ENCODE data around the gene ZNF579.
"Not testable (repeated sequence)": the region's sequence is repeated elsewhere in the genome, so short reads cannot be mapped to it uniquely, and the experiment has no call there.

Gene ZNF579

DNA sequence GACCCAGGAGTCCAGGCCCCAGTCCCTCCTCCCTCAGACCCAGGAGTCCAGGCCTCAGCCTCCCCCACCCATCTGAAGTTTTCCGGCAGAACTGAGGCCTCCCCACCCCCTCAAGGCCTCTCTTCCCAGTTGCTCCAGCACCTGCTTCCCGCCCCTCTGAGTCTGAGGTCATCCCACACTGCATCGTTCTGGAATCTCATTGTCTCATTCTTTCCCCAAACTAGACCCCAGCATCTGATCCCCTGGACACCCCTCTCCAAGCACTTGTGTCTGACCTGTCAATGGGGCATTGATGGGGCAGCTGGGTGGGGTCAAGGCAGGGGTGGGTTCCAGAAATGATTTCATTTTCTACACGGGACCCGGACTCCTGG, 42.9 kb downstream of the ZNF579 start:
- DNase-seq: no peak

DNA sequence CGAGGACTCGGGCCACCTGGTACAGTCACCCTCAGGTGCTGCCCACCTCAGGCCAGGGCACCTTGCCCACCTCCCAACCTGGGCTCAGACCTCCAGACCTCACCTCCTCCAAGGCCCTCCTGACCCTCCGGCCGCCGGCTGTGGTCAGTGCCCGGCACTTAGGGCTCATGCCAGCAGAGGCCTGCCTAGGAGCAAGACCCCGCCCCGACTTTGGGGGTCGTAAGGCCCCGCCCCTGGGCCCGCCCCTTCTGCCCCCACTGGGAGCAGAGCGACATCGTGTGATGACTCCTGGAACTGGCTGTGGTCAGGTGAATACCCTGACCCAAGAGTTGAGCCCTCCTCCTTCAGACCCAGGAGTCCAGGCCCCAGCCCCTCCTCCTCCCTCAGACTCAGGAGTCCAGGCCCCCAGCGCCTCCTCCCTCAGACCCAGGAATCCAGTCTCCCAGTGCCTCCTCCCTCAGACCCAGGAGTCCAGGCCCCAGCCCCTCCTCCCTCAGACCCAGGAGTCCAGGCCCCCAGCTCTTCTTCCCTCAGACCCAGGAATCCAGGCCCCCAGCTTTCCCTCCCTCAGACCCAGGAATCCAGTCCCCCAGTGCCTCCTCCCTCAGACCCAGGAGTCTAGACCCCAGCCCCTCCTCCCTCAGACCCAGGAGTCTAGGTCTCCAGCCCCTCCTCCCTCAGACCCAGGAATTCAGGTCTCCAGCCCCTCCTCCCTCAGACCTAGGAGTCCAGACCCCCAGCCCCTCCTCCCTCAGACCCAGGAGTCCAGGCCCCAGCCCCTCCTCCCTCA, 43.5 kb downstream of the ZNF579 start, which contains the start of gene SBK2:
SBK2 (minus strand) TSS at position 183 of the 790 bp plus-strand sequence. CDS start 839 bp downstream, outside the sequence.
- DNase-seq: no peak

DNA sequence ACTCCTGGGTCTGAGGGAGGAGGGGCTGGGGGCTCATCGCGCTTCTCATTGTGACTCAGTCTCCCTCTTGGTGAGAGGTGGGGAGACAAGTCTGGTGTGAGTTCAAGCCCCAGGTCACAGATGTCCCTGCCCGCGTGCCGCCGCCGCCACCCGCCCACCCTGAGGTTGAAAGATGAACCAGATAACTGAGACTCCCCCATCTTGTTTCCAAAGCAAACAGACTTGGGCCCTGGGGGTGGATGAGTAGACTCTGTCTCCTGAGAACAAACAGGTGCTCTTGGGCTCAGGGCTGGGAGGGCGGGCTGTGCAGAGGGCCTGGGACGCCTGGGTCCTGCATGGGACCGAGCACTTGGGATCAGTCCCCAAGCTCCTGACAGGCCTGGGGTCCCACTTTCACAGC, 44.3 kb downstream of the ZNF579 start:
- no peak for DNase-seq

DNA sequence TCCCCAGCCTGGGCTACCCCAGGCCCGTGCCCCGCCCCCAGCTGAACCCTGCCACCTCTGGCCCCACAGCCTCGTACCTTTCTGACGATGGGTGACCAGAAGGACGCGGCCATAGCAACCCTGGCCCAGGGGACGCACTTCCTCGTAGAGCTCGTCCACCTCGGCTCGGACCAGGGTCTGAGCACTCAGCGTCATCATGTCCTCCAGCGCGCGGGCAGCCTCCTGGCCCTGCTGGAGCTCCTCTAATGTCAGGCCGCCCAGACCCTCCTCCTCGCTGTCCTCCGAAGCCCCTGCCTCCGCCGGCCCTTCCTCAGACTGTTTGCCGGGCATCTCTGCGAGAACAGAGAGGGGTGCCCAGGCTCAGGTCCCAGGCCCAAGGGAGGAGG, 44.7 kb downstream of the ZNF579 start:
- DNase-seq: no peak

DNA sequence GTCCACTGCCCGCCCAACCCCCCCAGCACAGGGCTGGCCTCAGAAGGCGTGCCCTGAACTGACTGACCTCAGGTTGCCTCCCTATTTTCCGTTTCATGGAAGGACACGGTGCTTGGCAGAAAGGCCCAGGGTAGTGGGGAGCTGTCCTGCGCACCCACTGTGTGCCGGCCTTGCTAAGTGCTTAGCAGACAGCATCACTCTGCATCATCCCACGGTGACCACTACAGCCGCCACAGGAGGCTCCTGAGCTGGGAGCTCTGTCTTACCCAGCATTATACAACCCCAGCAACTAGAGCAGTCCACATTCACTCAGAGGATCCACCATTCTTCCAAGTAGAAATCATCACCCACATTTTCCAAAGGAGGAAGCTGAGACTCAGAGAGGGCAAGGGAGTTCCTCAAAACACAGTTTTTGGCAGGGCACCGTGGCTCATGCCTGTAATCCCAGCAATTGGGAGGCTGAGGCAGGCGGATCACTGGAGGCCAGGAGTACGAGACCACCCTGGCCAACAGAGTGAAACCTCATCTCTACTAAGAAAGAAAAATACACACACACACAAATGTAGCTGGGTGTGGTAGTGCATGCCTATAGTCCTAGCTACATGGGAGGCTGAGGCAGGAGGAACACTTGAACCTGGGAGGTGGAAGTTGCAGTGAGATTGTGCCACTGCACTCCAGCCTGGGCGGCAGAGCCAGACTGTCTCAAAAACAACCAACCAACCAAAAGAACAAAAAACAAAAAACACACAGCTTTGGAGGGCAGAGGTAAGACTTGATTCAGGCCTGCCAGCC, 45.3 kb downstream of the ZNF579 start:
- DNase-seq: no peak

DNA sequence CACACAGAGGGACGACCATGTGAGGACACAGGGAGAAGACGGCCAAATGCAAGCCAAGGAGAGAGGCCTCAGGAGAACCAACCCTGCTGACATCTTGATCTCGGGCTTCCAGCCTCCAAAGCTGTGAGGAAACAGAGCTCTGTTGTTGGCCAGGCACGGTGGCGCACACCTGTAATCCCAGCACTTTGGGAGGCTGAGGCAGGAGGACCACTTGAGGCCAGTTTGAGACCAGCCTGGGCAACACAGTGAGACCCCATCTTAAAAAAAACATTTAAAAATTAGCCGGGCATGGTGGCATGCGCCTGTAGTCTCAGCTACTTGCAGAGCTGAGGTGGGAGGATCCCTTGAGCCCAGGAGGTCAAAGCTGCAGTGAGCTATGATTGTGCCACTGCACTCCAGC, 46.4 kb downstream of the ZNF579 start:
- DNase-seq: not testable (repeated sequence)

DNA sequence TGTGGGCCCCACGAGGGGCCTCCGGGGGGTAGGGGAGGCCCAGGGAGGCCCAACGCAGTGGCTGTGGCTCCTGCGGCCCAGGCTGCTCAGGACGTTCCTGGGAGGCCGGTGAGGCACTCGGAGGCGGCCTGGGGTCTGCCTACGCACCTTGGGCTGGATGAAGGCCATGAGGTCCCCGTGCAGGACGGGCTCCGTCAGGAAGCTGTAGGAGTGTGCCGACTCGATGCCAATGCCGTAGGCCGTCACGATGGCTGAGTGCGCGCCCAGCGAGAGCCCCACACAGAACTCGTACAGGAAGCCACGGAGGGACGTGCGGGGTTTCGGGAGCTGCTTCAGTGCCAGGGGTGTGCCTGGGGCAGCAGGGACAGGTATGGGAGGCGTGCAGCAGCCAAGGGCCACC, 49.7 kb downstream of the ZNF579 start:
- no peak for DNase-seq

DNA sequence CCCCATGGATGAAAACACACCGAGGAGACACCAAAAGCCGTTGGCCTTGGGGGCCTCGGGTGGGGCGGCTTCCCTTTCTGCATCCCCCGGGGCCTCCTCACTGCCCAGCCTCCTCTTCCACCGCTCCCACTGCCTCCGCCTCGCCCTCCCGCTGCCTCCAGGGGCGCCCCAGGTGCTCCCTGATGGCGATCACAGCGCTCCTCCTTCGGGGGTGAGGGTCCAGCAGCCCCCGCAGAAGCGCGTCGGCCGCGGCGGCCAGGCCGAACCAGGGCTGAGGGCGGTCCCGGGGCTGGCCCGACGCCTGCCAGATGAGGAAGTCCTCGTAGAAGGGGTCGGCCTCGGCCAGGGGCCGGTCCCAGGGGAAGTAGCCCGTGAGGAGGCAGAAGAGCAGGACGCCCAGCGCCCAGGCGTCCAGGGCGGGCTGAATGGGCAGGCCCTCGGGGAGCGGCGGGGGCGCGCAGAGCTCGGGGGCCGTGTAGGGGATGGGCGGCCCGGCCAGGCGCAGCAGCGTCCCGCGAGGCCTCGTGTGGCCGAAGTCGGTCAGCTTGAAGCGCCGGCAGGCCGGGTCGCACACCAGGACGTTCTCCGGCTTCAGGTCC, 50.9 kb downstream of the ZNF579 start:
- no peak for DNase-seq

DNA sequence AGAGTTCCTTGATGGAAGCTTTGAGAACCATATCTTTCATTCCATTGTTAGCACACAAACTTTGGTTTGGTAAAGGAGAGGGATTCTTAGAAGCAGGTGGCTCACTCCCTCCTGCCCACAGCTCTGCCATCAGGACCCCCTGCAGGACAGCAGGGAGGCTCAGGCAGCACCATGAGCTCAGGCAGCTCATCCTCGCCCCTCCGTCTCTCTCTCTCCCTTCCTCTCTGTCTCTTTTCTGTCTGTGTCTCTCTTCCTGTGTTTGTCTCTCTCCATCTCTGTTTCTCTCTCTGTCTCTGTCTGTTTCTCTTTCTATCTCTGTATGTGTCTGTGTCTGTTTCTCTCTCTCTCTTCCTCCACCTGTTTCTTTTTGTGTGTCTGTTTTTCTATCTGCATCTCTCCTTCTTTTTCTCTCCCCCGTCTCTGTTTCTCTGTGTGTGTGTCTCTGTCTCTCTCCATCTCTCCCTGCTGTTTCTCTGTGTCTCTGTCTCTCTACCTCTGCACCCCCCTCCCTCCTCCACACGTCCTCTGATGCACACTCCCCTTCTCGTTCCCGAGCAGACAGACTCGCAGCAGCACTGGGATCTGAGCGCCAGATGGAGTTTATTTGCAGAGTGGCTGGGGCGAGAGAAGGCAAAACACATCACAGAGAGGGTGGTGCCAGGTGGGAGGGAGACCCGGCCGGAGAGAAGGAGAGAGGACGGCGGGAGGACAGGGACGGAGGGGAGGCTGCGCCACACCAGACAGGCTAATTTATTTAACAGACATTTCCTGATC, 52.4 kb downstream of the ZNF579 start:
- DNase-seq: no peak

DNA sequence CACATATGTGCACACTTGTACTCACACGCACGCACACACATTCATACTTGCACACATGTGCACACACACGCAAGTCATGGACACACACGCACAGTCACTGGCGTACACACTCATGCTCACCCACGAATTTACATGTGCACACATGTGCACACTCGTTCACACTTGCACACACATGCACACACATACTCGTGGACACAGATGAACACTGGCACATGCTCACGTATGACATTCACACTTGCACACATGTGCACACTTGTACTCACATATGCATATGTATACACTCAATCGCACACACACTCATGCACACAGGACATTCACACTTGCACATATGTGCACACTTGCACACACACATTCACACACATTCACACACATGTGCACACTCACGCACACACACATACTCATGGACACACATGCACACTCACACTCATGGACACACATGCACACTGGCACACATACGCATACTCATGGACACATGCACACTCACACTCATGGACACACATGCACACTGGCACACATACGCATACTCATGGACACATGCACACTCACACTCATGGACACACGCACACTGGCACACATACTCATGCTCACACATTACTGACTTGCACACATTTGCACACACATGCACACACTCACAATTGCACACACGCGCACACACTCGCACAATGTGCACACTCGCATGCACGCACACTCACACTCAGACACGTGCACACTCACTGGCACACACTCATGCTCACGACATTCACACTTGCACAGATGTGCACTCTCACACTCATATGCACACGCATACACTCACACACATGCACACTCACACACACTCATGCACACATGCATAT, 53.2 kb downstream of the ZNF579 start:
- DNase-seq: no peak
